ENCODE results near the gene BOC.

DNA sequence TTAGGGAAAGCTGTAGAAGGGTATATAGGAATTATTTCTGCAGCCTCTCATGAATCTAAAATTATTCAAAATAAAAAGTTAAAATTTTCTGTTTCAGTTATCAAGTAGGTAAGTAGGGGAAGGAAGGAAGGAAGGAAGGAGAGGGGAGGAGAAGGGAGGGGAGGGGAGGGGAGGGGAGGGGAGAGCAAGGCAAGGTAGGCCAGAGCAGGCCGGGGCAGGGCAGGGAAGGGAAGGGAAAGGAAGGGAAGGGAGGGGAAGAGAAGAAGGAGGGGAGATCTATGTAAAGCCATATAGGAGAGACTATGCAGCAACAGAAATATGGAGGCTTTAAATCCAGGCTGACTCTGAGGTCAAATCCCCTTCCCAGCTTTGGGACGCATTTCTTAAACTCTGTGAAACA is 38.3 kb upstream of the BOC start:
- no peak for TF ChIP-seq EZH2 (IDR thresholded peaks at IDR 0.05; ENCODE audit: insufficient read depth, poor library complexity, severe bottlenecking)
- TF ChIP-seq EZH2phosphoT487 (IDR thresholded peaks at IDR 0.05; ENCODE audit: insufficient read depth, low read depth), result no peak
